Transverse colon (tissue), 3 donors: Measurements from ENCODE around the gene VTI1B.

Experiments used
- CTCF ChIP-seq, 5 experiments: fragments of 200-600 bp in 3 of 5; fragments of 450-650 bp in 2 of 5; sonication (generic) in 3 of 5; IDR thresholded peaks; 1 replicate in 2 of 5; 2 replicates in 3 of 5; pipeline ENCODE4 v1.5.1; 2016 to 2017; ENCODE audit warnings: antibody characterized with exemption in 5 of 5, inconsistent platforms in 3 of 5, mild to moderate bottlenecking in 2 of 5, moderate library complexity in 1 of 5
- POLR2A ChIP-seq: fragments of 450-650 bp; IDR thresholded peaks from one replicate; pipeline ENCODE4 v1.6.1; 2016; ENCODE audit warnings: antibody characterized with exemption, mild to moderate bottlenecking, moderate library complexity

- TF ChIP-seq CTCF (IDR thresholded peaks at IDR 0.05) (peak; percentile 39 to 74 (median 58)), POLR2A (no peak)
These were observed 7.5 kb downstream of the VTI1B start for GRCh38 chr14:67666750-67667449.
